AG09319 (cell line): ENCODE measurements around the gene ITGB7.

Experiments used
- DNase-seq: peaks from one replicate; pipeline ENCODE4 v3.0.0-alpha.2; 2010; ENCODE audit warnings: low read depth; ENCODE audit errors: extremely low read depth
- TF ChIP-seq, protein P1 (sequence below): IDR thresholded peaks from 2 replicates; pipeline ENCODE4 v1.5.1; 2011; ENCODE audit warnings: low read depth, mild to moderate bottlenecking, inconsistent platforms, low read length, moderate library complexity

Gene ITGB7

DNA sequence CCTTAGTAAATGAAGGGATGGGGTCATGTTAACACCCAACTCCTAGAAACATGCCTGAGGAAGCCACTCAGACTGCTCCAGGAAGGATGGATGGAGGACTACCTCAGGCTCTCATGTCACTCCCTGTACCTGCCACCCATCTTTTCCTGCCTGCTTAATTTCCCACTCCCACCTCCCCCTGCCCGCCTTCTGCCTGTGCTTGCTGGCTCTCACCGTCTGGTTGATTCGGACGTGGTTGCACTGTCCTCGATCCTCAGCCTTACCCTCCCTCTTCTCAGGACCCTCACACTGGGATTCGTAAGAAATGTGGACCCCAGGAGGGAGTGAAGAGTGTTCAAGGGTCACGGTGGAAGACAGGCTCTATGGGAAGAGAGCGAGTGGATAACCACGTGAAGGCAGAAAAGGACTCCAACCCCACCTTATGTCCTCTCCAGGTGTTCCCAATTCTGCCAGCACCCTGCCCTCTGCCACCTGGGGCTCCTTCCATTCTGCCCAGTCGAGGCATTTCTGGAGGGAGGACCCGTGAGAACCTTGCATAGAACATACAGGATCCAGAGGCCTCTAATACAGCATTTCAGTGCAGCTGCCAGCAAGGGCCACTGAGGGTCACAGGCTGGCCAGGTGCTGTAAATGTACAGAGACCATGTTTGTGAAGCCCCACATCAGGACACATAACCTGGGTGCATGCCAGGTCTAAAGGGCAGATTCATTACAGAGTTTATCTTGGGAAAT, 12.9 kb downstream of the ITGB7 start:
- TF ChIP-seq, protein P1, sequence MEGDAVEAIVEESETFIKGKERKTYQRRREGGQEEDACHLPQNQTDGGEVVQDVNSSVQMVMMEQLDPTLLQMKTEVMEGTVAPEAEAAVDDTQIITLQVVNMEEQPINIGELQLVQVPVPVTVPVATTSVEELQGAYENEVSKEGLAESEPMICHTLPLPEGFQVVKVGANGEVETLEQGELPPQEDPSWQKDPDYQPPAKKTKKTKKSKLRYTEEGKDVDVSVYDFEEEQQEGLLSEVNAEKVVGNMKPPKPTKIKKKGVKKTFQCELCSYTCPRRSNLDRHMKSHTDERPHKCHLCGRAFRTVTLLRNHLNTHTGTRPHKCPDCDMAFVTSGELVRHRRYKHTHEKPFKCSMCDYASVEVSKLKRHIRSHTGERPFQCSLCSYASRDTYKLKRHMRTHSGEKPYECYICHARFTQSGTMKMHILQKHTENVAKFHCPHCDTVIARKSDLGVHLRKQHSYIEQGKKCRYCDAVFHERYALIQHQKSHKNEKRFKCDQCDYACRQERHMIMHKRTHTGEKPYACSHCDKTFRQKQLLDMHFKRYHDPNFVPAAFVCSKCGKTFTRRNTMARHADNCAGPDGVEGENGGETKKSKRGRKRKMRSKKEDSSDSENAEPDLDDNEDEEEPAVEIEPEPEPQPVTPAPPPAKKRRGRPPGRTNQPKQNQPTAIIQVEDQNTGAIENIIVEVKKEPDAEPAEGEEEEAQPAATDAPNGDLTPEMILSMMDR: no peak
- DNase-seq: no peak

DNA sequence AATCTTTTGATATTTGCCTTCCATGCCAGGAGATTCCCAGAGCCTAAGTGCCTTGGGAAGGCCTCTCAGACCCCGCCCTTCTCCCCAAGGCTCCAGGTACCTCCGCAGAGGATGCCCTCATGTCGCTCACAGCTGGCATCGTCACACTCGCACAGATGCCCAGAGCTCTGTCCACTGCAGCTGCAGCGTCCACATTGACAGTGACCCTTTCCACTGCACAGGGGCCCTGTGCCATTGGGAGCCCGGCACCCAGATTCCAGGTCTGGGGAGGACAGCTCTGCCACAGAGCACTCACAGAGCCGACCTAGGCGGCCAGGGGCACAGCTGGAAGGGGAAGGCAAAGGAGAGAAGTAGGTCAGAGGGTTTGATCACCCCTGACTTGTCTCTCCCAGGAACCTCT, 14.0 kb downstream of the ITGB7 start:
- DNase-seq: no peak
- TF ChIP-seq, protein P1: no peak

DNA sequence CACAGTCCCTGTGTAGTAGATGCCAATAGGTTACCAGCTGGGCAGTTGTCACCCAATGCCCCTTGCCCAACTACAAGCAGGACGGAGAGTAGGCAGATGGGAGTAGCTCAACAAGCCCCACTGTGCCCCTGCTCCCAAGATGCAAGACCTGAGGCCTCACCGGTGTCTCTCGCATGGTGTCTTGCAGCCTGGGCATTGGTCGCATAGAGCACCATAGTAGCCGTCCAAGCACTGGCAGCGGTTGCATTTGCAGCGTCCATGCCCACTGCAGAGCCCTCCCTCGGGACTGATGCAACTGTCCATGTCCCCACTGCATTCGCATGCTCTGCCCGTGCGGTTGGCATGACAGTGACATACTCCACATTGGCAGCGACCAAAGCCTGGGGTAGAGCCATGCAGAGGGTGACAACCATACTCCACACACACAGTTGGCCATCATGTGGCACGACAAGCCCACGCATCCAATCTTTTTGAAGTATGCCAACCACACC, 14.5 kb downstream of the ITGB7 start:
- TF ChIP-seq, protein P1: no peak
- DNase-seq: no peak

DNA sequence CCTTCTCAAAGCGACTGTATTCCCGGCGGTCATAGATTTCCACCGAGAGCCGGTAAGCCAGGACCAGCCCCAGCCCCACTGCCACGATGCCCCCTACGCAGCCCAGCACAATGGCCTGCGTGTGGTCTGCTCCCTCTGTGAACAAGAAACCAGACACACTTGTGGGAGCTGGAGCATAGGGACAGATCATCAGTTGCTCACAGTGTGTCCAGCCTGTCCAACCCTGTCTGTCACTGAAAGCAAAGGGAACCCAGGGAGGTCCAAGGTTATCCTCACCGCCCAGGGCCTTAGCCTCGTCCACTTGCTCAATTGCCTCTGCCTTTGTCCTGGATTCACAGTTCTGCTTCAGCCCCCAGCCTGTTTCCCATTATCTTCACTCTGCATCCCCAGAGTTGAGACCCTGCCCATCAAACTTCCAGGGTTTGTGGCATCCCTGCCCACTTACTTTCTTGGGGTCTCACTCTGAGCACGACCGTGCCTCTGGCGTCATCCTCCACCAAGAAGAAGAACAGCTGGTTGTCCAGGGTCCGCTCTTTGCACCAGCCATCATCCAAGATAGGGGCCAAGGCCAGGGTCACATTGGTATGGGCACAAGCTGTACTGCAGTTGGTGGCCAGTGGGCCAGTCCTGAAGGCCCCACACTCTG, 15.0 kb downstream of the ITGB7 start:
- TF ChIP-seq, protein P1: no peak
- DNase-seq: no peak

DNA sequence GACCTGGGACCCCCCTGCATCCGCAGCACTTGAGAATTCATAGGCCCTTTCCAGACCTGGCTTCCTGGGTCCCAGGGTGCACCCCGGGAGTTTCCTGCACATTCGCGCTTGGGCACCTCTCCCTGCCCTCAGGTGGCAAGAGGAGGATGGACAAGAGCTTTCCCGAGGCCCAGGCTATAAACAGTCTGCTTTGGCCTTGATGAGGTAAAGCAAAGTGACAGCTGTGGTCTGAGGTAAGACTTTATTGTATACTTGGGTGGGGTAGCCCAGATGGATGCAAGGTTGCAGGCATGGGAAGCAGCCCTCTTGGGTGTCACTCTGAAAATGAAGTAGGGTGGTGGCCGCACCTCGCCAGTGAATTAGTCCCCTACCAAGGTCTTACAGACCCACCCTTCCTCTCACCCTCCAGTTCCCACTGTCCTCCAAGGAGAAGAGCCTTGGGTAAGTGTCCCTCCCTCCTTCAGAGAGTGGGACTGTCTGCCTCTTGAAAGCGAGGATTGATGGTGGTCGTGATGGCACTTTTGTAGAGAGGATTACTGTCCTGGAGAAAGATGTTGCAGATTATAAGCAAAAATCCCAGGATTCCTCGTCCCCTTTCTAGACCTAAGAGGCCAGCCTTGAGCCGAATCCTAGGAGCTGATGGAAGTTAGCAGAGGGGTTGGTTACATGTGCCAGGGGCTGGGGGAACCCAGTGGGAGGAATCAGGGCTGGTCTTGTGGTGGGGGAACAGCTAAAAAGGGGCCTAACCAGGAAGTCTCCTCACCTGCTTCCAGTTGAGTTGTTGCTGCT, 15.8 kb downstream of the ITGB7 start:
- no peak for DNase-seq
- TF ChIP-seq, protein P1: no peak

DNA sequence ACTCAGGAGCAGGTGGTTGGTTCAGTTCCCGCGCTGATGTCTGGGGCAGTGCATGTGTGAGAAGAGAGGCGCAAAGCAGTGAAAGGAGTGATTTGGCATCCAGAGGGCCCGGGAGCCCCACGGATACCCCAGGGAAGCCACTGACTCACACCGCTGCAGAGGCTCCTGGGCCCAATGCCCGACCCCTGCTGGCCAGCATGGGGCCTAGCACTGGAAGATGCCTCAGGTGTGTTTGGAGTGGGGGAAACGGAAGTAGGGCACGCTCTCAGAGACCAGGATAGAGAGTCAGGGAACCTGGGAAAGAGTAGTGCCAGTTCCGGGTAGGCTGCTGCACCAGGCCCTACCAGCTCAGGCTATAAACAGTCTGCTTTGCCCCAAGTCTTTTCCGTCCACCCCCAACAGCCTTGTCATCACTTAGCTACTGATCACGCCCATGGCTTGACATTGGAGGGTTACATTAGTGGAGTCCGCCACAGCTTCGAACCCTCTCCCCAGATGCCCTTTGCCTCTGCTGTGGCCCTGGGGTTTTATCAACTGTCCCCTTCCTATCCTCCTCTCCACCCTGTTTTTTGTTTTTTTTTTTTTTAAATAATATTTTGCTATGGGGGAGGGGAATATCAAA, 16.8 kb downstream of the ITGB7 start:
- no peak for DNase-seq
- TF ChIP-seq, protein P1: peak; percentile 88
